ENCODE data around the gene PABPC1L. TPM values are rescaled to one million over a fixed set of nuclear protein-coding genes. Genes with fewer than 3 reads are reported as not detected.

PABPC1L gene
- total RNA-seq, 1 experiment from 2014 or later: 127 TPM

- TF ChIP-seq, protein P1, sequence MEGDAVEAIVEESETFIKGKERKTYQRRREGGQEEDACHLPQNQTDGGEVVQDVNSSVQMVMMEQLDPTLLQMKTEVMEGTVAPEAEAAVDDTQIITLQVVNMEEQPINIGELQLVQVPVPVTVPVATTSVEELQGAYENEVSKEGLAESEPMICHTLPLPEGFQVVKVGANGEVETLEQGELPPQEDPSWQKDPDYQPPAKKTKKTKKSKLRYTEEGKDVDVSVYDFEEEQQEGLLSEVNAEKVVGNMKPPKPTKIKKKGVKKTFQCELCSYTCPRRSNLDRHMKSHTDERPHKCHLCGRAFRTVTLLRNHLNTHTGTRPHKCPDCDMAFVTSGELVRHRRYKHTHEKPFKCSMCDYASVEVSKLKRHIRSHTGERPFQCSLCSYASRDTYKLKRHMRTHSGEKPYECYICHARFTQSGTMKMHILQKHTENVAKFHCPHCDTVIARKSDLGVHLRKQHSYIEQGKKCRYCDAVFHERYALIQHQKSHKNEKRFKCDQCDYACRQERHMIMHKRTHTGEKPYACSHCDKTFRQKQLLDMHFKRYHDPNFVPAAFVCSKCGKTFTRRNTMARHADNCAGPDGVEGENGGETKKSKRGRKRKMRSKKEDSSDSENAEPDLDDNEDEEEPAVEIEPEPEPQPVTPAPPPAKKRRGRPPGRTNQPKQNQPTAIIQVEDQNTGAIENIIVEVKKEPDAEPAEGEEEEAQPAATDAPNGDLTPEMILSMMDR (IDR thresholded peaks at IDR 0.05 in 2 of 3, conservative IDR thresholded peaks at IDR 0.05 in 1 of 3; ENCODE audit: borderline replicate concordance in 1 of 3, insufficient read depth in 1 of 3, low read depth in 2 of 3, low read length in 2 of 3): peak; percentile 31 to 44 (median 42); a peak in 3 of 6 replicates
- TF ChIP-seq REST (IDR thresholded peaks at IDR 0.05; ENCODE audit: low read depth): no peak
- TF ChIP-seq, protein P2, sequence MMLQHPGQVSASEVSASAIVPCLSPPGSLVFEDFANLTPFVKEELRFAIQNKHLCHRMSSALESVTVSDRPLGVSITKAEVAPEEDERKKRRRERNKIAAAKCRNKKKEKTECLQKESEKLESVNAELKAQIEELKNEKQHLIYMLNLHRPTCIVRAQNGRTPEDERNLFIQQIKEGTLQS (IDR thresholded peaks at IDR 0.05): no peak
- TF ChIP-seq ZFX (IDR thresholded peaks at IDR 0.05): no peak
Measured at GRCh38 chr20:44966030-44966961, 56.4 kb downstream of the PABPC1L start, which contains the start of gene STK4 (continued).

All from HCT116 (cell line).